ENCODE results near the gene TRAPPC2B.

DNA sequence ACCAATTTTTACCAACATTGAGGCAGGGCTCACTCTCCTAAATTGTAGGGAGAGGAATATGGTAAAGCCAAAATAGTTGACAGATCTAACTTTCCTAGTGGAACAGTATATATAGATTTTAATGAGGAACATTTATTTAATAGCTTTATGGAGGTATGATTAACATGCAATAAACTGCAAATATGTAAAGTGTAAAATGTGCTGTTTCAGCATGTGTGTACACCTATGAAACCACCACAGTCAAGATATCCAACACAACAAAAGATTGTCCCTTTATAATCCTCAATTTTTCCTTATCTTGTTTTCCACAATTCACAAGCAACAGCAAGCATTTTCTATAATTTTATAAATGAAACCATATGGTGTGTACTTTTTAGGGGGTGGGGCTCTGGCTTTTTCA, 4.1 kb upstream of the TRAPPC2B start:
- no peak for TF ChIP-seq POLR2A (IDR thresholded peaks at IDR 0.05)
- TF ChIP-seq, protein P1, sequence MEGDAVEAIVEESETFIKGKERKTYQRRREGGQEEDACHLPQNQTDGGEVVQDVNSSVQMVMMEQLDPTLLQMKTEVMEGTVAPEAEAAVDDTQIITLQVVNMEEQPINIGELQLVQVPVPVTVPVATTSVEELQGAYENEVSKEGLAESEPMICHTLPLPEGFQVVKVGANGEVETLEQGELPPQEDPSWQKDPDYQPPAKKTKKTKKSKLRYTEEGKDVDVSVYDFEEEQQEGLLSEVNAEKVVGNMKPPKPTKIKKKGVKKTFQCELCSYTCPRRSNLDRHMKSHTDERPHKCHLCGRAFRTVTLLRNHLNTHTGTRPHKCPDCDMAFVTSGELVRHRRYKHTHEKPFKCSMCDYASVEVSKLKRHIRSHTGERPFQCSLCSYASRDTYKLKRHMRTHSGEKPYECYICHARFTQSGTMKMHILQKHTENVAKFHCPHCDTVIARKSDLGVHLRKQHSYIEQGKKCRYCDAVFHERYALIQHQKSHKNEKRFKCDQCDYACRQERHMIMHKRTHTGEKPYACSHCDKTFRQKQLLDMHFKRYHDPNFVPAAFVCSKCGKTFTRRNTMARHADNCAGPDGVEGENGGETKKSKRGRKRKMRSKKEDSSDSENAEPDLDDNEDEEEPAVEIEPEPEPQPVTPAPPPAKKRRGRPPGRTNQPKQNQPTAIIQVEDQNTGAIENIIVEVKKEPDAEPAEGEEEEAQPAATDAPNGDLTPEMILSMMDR (IDR thresholded peaks at IDR 0.05) = no peak

Data from testis (tissue), 2 donors.